Right lobe of liver (tissue), 6 donors: Measurements from ENCODE around the gene RIT2. TPM values are rescaled to one million over a fixed set of nuclear protein-coding genes. Genes with fewer than 3 reads are reported as not detected.

Experiments
- ATAC-seq, 4 donors: fragments of 200-7000 bp; cut with Tn5 transposase; one replicate each; pipeline ENCODE4 v1.9.1; 2020; ENCODE audit warnings: mild to moderate bottlenecking in 4 of 4, moderate library complexity in 4 of 4
- DNase-seq, 3 donors: peaks; one replicate each; pipeline ENCODE4 v3.0.0-alpha.2; 2020
- H3K27ac ChIP-seq, 3 donors: fragments of 200-600 bp; one replicate each; pipeline ENCODE4 v1.8.0; 2022
- H3K27me3 ChIP-seq, 2 donors: fragments of 200-600 bp; one replicate each; pipeline ENCODE4 v1.8.0; 2022
- H3K36me3 ChIP-seq, 4 donors: fragments of 200-600 bp; sonication (generic) in 1 of 4; one replicate each; pipeline versions ENCODE4 v1.5.1 to v1.8.0; 2017 to 2022; ENCODE audit warnings: control low read depth in 1 of 4
- H3K4me1 ChIP-seq, 4 donors: fragments of 200-600 bp; sonication (generic) in 1 of 4; one replicate each; pipeline versions ENCODE4 v1.5.1 to v1.8.0; 2017 to 2022; ENCODE audit warnings: control low read depth in 1 of 4
- H3K4me3 ChIP-seq, 3 donors: fragments of 200-600 bp; one replicate each; pipeline ENCODE4 v1.8.0; 2022
- H3K9me3 ChIP-seq, 4 donors: fragments of 200-600 bp; sonication (generic) in 1 of 4; one replicate each; pipeline versions ENCODE4 v1.5.1 to v1.8.0; 2017 to 2022; ENCODE audit warnings: control low read depth in 1 of 4
- POLR2A ChIP-seq: fragments of 450-650 bp; IDR thresholded peaks from one replicate; pipeline ENCODE4 v1.6.1; 2017; ENCODE audit warnings: antibody characterized with exemption, mild to moderate bottlenecking
- WGBS: methylation state at CpG from one replicate; pipeline ENCODE4 v1.1.6; 2018; ENCODE audit warnings: low coverage, low lambda C conversion rate; ENCODE audit not compliant: insufficient coverage; ENCODE audit errors: missing lambda C conversion rate; 5-methylcytosine and 5-hydroxymethylcytosine counted together
- intact Hi-C, 2 donors: fragments of 100-400 bp; cut with DNase I; formaldehyde crosslinking; loops; one replicate each; pipeline versions ENCODE4 v1.11.2 to v1.14.1; 2022
- total RNA-seq, 6 experiments: library from RNA; depleted of rRNA in 2 of 6; stranded (reverse); fragments of >200 nt in 2 of 6; fragmentation: NEBNext Ultra II Directional in 3 of 6; extraction: Animal tissue kit (Norgen Biotek cat#: 25700) in 3 of 6; gene quantifications; one replicate each; pipeline versions ENCODE4 v1.1.0 to v1.2.4, GENCODE V29; 2016 to 2023
- TF ChIP-seq, protein P1 (sequence below), 4 donors: fragments of 200-600 bp in 3 of 4; fragments of 450-650 bp in 1 of 4; IDR thresholded peaks; one replicate each; pipeline versions ENCODE4 v1.5.1 to v1.8.0; 2016 to 2022; ENCODE audit warnings: antibody characterized with exemption in 4 of 4, mild to moderate bottlenecking in 2 of 4
- donor health status: DM: no; HTN: yes; CAD: no.
- donor health status: DM: no; HTN: no; CAD: no.
- donor health status: DM: no; HTN: no; CAD: no.
- donor health status: DM: no; HTN: yes; CAD: no.
- donor health status: DM: no; HTN: yes; CAD: no.

The RIT2 gene
- total RNA-seq, 6 experiments from 2014 or later = not detected

DNA sequence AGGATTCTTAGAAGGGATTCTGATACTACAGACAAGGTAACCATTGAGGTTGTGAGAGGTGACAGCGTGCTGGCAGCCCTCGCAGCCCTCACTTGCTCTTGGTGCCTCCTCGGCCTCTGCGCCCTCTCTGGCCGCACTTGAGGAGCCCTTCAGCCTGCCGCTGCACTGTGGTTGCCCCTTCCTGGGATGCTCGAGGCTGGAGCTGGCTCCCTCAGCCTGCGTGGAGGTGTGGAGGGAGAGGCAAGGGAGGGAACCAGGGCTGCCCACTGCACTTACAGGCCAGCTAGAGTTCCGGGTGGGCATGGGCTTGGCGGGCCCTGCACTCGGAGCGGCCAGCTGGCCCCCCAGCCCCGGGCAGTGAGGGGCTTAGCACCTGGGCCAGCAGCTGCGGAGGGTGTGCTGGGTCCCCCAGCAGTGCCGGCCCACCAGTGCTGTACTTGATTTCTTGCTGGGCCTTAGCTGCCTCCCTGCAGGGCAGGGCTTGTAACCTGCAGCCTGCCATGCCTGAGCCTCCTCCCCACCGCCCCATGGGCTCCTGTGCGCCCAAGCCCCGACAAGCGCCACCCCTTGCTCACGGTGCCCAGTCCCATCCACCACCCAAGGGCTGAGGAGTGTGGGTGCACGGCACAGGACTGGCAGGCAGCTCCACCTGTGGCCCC, 23.9 kb upstream of the RIT2 start:
- ATAC-seq (no peak), DNase-seq (no peak)
- Histone ChIP-seq H3K4me3 (no peak overlapping the region), H3K27me3 (no peaks in the 10 kb centered on the region), H3K36me3 (no peaks in the 10 kb centered on the region), H3K9me3 (no peaks in the 10 kb centered on the region), H3K4me1 (no peaks in the 10 kb centered on the region), H3K27ac (no peak overlapping the region)
- intact Hi-C loops = no loop called here
- 91% methylated on average over 5 of the region's 21 CpGs for WGBS
- TF ChIP-seq, protein P1, sequence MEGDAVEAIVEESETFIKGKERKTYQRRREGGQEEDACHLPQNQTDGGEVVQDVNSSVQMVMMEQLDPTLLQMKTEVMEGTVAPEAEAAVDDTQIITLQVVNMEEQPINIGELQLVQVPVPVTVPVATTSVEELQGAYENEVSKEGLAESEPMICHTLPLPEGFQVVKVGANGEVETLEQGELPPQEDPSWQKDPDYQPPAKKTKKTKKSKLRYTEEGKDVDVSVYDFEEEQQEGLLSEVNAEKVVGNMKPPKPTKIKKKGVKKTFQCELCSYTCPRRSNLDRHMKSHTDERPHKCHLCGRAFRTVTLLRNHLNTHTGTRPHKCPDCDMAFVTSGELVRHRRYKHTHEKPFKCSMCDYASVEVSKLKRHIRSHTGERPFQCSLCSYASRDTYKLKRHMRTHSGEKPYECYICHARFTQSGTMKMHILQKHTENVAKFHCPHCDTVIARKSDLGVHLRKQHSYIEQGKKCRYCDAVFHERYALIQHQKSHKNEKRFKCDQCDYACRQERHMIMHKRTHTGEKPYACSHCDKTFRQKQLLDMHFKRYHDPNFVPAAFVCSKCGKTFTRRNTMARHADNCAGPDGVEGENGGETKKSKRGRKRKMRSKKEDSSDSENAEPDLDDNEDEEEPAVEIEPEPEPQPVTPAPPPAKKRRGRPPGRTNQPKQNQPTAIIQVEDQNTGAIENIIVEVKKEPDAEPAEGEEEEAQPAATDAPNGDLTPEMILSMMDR (IDR thresholded peaks at IDR 0.05) = no peak
- no peak for TF ChIP-seq POLR2A

DNA sequence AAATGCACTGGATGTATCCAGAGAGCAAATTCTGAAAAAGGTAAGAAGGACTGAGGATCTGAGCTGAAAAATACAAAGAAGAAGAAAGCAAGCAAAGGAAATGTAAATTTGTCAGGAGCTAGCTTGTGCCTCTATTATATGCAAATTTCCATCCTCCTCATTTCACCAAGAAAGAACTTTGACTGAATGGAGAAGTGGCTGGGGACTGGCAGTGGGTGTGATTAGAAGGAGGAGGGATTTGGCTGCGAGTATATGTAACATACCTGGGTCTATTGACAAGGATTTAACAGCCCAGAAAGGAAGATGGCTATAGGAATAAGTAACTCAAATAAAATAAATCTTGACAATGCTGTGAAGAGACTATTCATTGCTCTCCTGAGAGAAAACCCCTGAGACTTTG, 19.4 kb upstream of the RIT2 start:
- intact Hi-C loops = no loop called here
- H3K4me3 ChIP-seq = no peak overlapping the region
- DNase-seq = no peak
- WGBS = 29% methylated on average over 1 of the region's 1 CpG
- H3K9me3 ChIP-seq = no peaks in the 10 kb centered on the region
- H3K36me3 ChIP-seq = no peaks in the 10 kb centered on the region
- H3K4me1 ChIP-seq = no peaks in the 10 kb centered on the region
- no peak for TF ChIP-seq POLR2A
- TF ChIP-seq, protein P1 (IDR thresholded peaks at IDR 0.05) = no peak
- no peak overlapping the region for H3K27ac ChIP-seq
- ATAC-seq = no peak
- no peaks in the 10 kb centered on the region for H3K27me3 ChIP-seq

GRCh38 chr18:43130716-43131260, 15.3 kb upstream of the RIT2 start:
- no peak for DNase-seq
- Histone ChIP-seq H3K9me3 (no peaks in the 10 kb centered on the region), H3K27me3 (no peaks in the 10 kb centered on the region), H3K4me1 (no peaks in the 10 kb centered on the region), H3K27ac (no peak overlapping the region), H3K4me3 (no peak overlapping the region), H3K36me3 (no peaks in the 10 kb centered on the region)
- ATAC-seq = no peak
- WGBS = 68% methylated on average over 4 of the region's 5 CpGs
- no peak for TF ChIP-seq POLR2A
- TF ChIP-seq, protein P1 (IDR thresholded peaks at IDR 0.05) = no peak
- intact Hi-C loops = no loop called here

DNA sequence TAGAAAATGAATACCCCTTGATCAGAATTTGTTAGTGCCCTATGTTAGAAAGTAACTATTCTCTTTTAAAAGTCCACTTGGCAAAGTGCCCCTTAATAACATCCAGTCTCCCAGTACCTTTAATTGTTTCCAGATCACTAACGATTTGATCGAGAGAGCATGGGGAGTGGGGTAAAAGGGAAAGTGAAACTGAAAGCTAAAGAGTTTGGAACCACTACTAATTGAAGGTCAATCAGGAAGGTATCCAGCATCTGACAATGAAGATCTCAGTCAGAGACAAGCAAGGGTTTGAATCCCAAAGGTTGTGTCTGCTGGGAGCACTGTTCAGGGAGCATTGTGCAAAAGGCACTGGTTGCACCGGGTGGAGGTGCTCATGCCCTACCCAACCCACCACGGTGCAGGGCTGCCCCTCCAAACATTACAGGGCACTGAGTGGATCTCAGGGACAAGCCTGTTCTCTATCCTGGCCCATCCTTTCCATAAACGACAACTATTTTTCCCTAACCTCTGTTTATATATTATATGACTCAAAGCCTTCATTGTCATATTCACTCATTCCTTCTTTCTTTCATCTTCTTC, 14.6 kb upstream of the RIT2 start:
- 25% methylated on average over 5 of the region's 5 CpGs for WGBS
- DNase-seq (no peak), ATAC-seq (peak; percentile 72 to 89 (median 84))
- Histone ChIP-seq H3K27ac (no peak overlapping the region), H3K27me3 (no peaks in the 10 kb centered on the region), H3K36me3 (no peaks in the 10 kb centered on the region), H3K4me3 (peak overlapping the region; percentile 15 to 50 (median 33)), H3K9me3 (no peaks in the 10 kb centered on the region), H3K4me1 (no peaks in the 10 kb centered on the region)
- intact Hi-C loops = loop anchor here in 1 of 2 donors (10.0 kb wide), 1 partner anchor 55 kb away; no protein-coding TSS in a partner anchor
- TF ChIP-seq POLR2A = no peak
- TF ChIP-seq, protein P1 (IDR thresholded peaks at IDR 0.05) = no peak
